Activated CD4-positive, alpha-beta T cell treated with anti-CD3 and anti-CD28 coated beads, Interleukin-2, amount 10 ng/mL, durations not matched to agents 24 days and 14 days (primary cell): ENCODE measurements around the gene RAB4A. TPM values are rescaled to one million over a fixed set of nuclear protein-coding genes. Genes with fewer than 3 reads are reported as not detected.

Source experiments
- DNase-seq: peaks from one replicate; pipeline ENCODE4 v3.0.0; 2022
- H3K27ac Mint-ChIP-seq: one replicate; pipeline ENCODE4 v1.8.0; 2022; ENCODE audit warnings: mild to moderate bottlenecking, mixed read lengths
- H3K27me3 Mint-ChIP-seq: one replicate; pipeline ENCODE4 v1.8.0; 2022; ENCODE audit warnings: mixed read lengths
- H3K36me3 Mint-ChIP-seq: one replicate; pipeline ENCODE4 v1.8.0; 2022; ENCODE audit warnings: low read depth, mild to moderate bottlenecking, mixed read lengths
- H3K4me1 Mint-ChIP-seq: one replicate; pipeline ENCODE4 v1.8.0; 2021; ENCODE audit warnings: mixed read lengths
- H3K4me3 Mint-ChIP-seq: one replicate; pipeline ENCODE4 v1.8.0; 2022; ENCODE audit warnings: mild to moderate bottlenecking, moderate library complexity, mixed read lengths
- H3K9me3 Mint-ChIP-seq: one replicate; pipeline ENCODE4 v1.8.0; 2021; ENCODE audit warnings: mixed read lengths
- intact Hi-C: fragments of 100-400 bp; cut with micrococcal nuclease; formaldehyde crosslinking; loops from one replicate; pipeline ENCODE4 v1.15.1; 2023
- total RNA-seq: library from RNA; stranded (reverse); gene quantifications from 2 replicates; pipeline ENCODE4 v1.2.3, GENCODE V29; 2022

Gene RAB4A
- total RNA-seq, 1 donor from 2014 or later = 34.8 TPM

DNA sequence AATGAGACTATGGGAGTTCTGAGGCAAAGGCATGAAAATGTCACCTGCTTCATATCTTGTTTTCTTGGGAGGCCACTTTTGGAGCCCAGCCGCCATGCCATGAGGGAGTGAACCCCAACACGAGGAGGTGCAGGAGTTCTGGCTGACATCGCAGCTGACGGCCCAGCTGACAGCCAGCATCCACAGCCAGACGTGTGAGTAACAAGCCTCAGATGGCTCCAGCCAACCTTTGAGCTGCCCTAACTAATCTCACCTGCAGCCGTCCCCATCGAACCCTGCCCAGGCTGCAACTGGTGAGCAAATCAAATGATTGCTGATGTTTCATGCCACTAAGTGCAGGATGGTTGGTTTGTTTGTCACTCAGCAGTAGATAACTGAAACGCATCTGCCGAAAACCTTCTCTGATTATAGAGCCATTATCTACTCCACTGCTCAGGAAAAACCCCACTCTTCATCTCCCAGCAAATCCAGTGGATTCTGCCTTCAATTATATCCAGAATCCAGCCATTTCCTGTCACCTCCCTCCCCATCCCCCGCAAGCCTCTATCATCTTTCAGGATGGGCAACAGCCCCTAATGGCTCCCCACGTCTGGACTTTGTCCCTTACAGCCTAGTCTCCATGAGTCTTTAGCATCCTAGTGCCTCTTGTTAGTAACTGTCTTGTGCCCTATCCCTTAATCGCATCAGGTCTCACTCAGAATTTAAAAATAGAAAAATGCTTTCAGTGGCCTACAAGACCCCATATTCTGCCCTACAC is 18.5 kb upstream of the RAB4A start:
- H3K27ac Mint-ChIP-seq = no peak overlapping the region
- H3K9me3 Mint-ChIP-seq = no peaks in the 10 kb centered on the region
- no peaks in the 10 kb centered on the region for H3K36me3 Mint-ChIP-seq
- intact Hi-C loops = loop anchor here (2.0 kb wide), 1 partner anchor 18 kb away; the partner anchor contains the start of gene RAB4A
- peaks cover 14% of the 10 kb centered on the region for H3K27me3 Mint-ChIP-seq
- H3K4me3 Mint-ChIP-seq = peak overlapping the region; percentile 81
- no peak for DNase-seq
- H3K4me1 Mint-ChIP-seq = peaks cover 41% of the 10 kb centered on the region

DNA sequence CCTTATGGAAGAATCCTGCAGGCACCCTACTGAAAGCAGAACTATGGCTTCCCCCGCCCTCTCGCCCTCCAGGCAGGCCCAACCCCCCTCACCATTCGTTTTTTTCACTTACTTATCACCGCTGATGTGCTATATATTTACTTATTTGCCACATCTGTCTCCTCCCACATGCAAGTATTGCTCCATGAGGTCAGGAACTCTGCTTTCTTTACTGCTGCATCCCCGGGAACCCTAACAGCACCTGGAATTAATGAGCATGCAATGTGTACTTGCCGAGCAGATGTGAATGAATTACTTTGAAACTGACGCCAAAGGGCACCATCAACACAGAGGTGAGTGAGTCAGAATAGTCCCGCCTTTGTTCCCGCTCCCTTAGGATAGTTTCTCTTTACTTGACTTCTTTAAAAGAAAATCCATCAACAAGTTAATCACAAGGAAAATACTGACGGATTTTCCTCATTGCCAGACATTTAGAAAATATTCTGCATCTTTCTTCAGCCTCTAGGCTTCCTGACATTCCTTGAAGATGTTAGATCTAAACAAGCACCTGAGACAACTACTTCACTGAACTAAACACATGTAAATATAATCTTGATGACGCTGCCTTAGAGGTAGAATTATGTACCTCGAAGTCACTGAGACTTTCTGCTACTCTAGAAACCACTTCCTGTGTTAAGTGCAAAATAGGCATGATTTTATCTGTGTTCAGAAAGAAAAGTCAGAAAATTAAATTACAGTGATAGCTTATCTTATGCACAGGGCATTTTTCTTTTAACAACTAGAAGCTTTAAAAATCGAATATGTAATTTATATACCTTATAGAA is 17.5 kb upstream of the RAB4A start:
- intact Hi-C loops = loop anchor here (1.0 to 2.0 kb wide), 4 partner anchors 17 to 589 kb away; partner anchors contain the start of gene RAB4A
- Mint-ChIP-seq H3K27ac (peak overlapping the region; percentile 91), H3K4me1 (peaks cover 47% of the 10 kb centered on the region), H3K9me3 (no peaks in the 10 kb centered on the region), H3K4me3 (peak overlapping the region; percentile 81), H3K36me3 (no peaks in the 10 kb centered on the region), H3K27me3 (peaks cover 15% of the 10 kb centered on the region)
- peak; percentile 75 for DNase-seq

DNA sequence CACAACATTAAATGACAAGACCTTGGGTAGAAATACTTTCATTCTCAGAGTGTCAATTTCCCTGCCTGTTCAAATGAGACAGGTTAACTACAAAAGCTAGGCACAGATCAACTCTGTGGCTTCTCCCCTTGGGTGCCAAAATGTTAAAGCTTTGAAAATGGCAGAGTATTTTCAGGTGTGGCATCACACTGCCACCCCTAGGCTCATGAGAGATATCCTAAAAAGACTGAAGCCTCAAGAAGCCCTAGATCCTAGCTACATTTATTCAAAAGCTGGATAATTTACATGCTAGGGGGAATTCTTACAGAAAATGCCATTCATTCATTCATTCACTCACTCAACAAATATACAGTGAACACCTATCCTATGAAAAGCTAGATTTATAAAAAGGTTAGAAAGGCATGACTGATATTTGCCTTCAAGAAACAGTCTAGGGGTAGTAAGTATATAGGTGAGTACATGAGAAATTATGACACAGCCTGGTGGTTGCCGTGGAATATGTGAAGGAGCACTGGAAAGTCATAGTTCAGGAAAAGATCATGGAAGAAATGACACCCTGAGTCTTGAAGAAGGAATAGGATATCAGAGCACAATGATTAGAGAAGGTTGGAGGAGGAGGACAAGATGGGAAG is 15.9 kb upstream of the RAB4A start:
- peak; percentile 74 for DNase-seq
- intact Hi-C loops = loop anchor here (5.0 kb wide), 1 partner anchor 1057 kb away; no protein-coding TSS in a partner anchor
- Mint-ChIP-seq H3K9me3 (no peaks in the 10 kb centered on the region), H3K4me1 (peaks cover 41% of the 10 kb centered on the region), H3K4me3 (peak overlapping the region; percentile 6), H3K27me3 (peaks cover 11% of the 10 kb centered on the region), H3K27ac (peak overlapping the region; percentile 14), H3K36me3 (no peaks in the 10 kb centered on the region)

DNA sequence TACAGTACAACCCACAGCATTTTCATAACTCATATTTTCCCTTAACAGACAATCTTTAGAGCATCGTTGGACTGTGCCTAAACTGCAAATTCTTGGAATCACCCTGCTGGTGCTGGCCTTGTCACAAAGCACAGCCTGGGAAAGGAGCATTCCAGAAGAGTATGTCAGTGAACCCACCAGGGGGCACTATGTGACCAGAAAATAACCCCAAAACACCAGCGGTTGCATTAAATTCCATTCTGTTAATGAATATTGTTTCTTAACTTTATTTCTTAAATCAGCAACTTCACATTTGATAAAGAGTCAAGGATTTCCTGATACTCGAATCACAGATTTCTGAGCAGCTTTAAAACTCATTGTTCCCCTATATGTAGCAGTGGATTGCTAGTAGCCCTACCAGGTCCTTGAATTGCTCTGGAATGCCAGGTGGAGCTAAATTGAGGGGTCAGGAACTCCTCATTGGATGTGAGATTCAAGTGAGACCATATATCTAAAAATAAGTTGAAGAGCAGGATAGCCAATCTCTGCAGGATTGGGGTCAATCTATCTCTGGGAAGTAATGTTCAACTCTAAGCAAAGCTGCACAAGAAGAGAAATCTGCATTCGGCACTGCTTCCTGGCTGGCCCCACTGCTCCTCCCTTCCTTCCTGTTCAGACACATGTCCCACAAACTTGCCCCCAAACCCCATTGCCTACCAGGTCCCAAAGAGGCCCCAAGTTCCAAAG is 12.7 kb upstream of the RAB4A start:
- peak; percentile 89 for DNase-seq
- H3K4me1 Mint-ChIP-seq = peaks cover 27% of the 10 kb centered on the region
- H3K27ac Mint-ChIP-seq = peak overlapping the region; percentile 24
- intact Hi-C loops = loop anchor here (1.0 to 5.0 kb wide), 3 partner anchors 224 to 1054 kb away; no protein-coding TSS in a partner anchor
- peaks cover 9% of the 10 kb centered on the region for H3K27me3 Mint-ChIP-seq
- no peak overlapping the region for H3K4me3 Mint-ChIP-seq
- H3K9me3 Mint-ChIP-seq = no peaks in the 10 kb centered on the region
- H3K36me3 Mint-ChIP-seq = no peaks in the 10 kb centered on the region

DNA sequence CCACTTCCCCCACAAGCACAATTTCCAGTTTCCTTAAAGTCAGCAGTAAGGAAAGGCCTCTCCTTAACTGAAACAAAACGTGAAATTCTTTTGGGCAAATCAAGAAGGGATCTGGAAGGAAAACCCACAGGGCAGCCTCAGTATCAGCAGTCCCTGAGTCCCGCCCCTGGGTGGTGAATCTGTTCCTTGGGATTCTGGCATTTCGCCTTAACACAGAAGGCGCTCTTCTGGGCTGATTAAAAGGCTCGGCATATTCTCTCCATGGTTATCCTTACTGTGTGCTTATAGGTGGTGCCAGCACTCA is 12.2 kb upstream of the RAB4A start:
- Mint-ChIP-seq H3K36me3 (no peaks in the 10 kb centered on the region), H3K4me1 (peaks cover 22% of the 10 kb centered on the region), H3K9me3 (no peaks in the 10 kb centered on the region), H3K27me3 (peaks cover 9% of the 10 kb centered on the region), H3K4me3 (no peak overlapping the region), H3K27ac (peak overlapping the region; percentile 24)
- no peak for DNase-seq
- intact Hi-C loops = loop anchor here (1.0 to 5.0 kb wide), 3 partner anchors 224 to 1054 kb away; no protein-coding TSS in a partner anchor

DNA sequence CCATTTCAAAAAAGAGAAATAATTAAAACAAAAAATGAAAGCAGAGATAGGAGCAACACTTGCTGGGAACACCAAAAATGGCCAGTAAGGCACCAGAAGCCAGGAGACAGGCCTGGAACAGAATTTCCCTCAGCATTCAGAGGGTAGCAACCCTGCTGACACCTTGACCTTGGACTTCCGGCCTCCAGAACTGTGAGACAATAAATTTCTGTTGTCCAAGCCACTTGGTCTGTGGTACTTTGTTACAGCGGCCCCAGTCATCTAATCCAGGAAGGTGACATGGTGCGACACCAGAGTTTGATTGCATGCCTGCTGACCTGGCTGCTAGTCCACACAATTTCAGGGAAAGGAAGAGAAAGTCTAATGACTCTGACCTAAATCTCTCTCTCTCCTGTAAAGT is 10.6 kb upstream of the RAB4A start:
- peaks cover 15% of the 10 kb centered on the region for H3K4me1 Mint-ChIP-seq
- H3K4me3 Mint-ChIP-seq = no peak overlapping the region
- H3K36me3 Mint-ChIP-seq = no peaks in the 10 kb centered on the region
- intact Hi-C loops = no loop called here
- no peaks in the 10 kb centered on the region for H3K9me3 Mint-ChIP-seq
- H3K27ac Mint-ChIP-seq = no peak overlapping the region
- DNase-seq = no peak
- H3K27me3 Mint-ChIP-seq = peaks cover 8% of the 10 kb centered on the region

DNA sequence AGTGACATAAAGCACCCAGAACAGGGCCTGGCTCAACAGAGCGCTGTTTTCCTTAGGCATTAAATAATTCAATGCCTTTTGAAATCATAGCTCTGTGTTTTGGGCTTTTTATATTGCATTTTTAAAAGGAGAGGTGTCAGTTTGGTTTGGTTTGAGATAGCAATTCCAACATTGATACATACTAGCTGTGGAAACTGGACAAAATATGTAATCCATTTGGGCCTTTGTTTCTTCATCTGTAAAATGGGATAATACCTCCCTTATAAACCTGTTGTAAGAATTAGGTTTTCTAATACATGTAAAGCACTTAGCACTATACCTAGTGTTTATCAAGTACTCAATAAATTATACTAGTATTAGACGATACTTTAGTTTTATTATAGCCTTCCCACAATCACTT is 8.7 kb upstream of the RAB4A start:
- Mint-ChIP-seq H3K9me3 (no peaks in the 10 kb centered on the region), H3K27me3 (peaks cover 2% of the 10 kb centered on the region), H3K4me3 (no peak overlapping the region), H3K27ac (no peak overlapping the region), H3K4me1 (peaks cover 14% of the 10 kb centered on the region), H3K36me3 (peaks cover 2% of the 10 kb centered on the region)
- no peak for DNase-seq
- intact Hi-C loops = no loop called here

DNA sequence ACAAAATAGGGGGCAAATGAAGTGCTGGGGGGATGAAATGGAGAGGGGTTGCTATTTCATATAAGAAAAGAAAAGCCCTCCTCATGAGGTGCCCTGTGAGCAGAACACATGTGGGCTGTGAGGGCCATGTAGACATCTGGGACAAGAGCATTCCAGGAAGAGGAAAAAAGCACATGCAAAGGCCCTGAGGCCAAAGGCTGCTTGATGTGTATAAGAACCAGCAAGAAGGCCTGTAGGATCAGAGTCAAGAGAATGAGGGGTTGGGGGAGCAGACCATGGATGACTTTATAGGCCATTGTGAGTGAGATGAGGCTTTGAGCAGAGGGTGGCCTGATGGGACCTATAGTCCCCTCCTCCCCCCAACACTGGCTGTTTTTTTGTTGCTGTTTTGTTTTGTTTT is 7.7 kb upstream of the RAB4A start:
- intact Hi-C loops = no loop called here
- Mint-ChIP-seq H3K4me3 (no peak overlapping the region), H3K27ac (no peak overlapping the region)

DNA sequence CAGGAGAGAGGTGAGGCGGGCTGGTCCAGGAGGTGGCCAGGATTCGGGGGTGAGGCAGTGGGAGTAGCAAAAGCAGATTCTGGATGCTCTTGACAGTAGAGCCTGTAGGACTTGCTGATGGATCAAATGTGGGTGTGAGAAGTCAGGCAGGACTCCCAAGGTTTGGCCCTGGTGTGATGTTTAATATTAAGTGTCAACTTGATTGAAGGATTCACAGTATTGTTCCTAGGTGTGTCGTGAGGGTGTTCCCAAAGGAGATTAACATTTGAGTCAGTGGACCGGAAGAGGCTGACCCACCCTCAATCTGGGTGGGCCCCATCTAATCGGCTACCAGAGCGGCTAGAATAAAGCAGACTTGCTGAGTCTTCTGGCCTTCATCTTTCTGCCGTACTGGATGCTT is 6.8 kb upstream of the RAB4A start:
- Mint-ChIP-seq H3K27ac (no peak overlapping the region), H3K36me3 (peaks cover 5% of the 10 kb centered on the region), H3K27me3 (no peaks in the 10 kb centered on the region), H3K4me3 (no peak overlapping the region), H3K4me1 (peaks cover 3% of the 10 kb centered on the region), H3K9me3 (no peaks in the 10 kb centered on the region)
- intact Hi-C loops = no loop called here
- DNase-seq = no peak

More for the DNA sequence above, 7.7 kb upstream of the RAB4A start:
- Mint-ChIP-seq H3K36me3 (peaks cover 5% of the 10 kb centered on the region), H3K9me3 (no peaks in the 10 kb centered on the region), H3K27me3 (no peaks in the 10 kb centered on the region), H3K4me1 (peaks cover 9% of the 10 kb centered on the region)
- no peak for DNase-seq

DNA sequence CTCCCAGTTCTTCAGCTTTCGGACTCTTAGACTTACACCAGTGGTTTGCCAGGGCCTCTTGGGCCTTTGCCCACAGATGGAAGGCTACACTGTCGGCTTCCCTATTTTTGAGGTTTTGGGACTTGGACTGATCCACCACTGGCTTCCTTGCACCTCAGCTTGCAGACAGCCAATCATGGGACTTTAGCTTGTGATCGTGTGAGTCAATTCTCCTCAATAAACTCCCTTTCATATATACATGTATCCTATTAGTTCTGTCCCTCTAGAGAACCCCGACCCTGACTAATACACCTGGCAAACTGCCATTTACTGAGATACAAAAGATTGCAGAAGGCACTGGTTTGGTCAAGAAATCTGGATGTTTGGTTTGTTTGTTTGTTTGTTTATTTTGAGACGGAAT is 6.4 kb upstream of the RAB4A start:
- H3K27ac Mint-ChIP-seq = no peak overlapping the region
- peaks cover 3% of the 10 kb centered on the region for H3K4me1 Mint-ChIP-seq
- H3K9me3 Mint-ChIP-seq = no peaks in the 10 kb centered on the region
- H3K36me3 Mint-ChIP-seq = peaks cover 5% of the 10 kb centered on the region
- no peaks in the 10 kb centered on the region for H3K27me3 Mint-ChIP-seq
- H3K4me3 Mint-ChIP-seq = no peak overlapping the region
- no peak for DNase-seq
- intact Hi-C loops = no loop called here

DNA sequence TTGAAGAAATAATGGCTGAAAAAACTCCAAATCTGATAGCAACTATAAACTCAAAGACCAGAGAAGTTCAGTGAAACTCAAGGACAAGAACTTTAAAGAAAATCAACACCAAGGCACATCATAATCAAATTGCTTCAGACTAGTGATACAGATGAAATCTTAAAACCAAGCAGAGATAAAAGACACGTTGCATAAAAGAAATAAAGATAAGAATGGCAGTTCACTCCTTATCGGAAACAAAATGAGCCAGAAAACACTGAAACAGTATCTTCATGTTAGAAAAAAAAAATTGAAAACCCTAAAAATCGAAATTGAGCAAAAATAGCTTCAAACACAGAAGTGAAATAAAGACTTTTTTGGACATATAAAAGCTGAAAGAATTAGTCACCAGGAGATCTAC is 4.6 kb upstream of the RAB4A start:
- H3K27me3 Mint-ChIP-seq = no peaks in the 10 kb centered on the region
- intact Hi-C loops = no loop called here

DNA sequence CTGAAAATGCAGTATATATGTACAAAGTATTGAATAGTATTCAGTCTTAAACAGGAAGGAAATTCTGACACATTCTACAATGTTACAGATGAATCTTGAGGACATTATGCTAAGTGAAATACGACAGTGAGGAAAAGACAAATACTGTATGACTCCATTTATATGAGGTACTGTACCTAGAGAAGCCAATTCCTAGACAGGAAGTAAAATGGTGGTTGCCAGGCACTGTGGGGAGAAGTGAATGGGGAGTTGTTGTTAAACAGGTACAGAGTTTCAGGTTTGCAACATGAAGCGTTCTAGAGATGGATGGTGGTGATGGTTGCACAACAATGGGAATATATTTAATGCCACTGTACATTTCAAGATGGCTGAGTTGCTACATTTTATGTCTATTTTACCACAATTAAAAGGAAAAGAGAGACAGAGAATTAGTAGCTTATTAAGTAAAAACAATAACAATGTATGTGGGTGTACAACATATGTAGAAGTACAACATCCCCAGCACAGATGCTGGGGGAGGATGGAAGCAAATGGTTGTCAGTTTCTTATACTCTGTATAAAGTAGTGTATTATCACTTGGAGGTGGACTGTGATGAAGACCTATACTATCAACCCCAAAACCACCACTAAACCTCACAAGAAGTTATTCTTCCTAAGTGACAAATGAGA is 3.9 kb upstream of the RAB4A start:
- intact Hi-C loops = no loop called here
- no peak for DNase-seq
- Mint-ChIP-seq H3K27me3 (no peaks in the 10 kb centered on the region), H3K4me3 (no peak overlapping the region), H3K9me3 (no peaks in the 10 kb centered on the region), H3K27ac (no peak overlapping the region), H3K4me1 (peaks cover 8% of the 10 kb centered on the region), H3K36me3 (peaks cover 9% of the 10 kb centered on the region)

More for the DNA sequence above, 4.6 kb upstream of the RAB4A start:
- Mint-ChIP-seq H3K4me1 (peaks cover 3% of the 10 kb centered on the region), H3K9me3 (no peaks in the 10 kb centered on the region), H3K36me3 (peaks cover 5% of the 10 kb centered on the region), H3K4me3 (no peak overlapping the region), H3K27ac (no peak overlapping the region)
- no peak for DNase-seq

DNA sequence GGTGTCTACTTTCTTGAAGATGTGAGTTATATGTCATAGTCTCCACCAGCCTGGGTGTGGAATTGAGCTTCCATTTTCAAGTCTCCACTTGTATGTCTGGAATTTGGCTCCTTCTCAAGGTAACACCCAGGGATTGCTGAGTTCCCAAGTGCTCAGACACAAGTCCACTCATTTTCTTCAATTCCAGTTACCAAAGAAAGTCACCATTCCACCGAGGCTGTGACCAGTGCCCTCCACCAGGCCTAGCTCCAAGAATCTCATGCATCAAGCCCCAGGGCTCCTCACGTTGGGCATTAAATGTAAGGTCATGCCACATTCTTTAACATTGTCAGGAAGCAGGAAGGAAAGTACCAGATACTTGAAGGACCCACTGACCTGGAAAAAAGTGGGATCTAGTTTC is 2.4 kb upstream of the RAB4A start:
- H3K4me1 Mint-ChIP-seq = peaks cover 20% of the 10 kb centered on the region
- H3K27me3 Mint-ChIP-seq = no peaks in the 10 kb centered on the region
- no peak overlapping the region for H3K4me3 Mint-ChIP-seq
- intact Hi-C loops = no loop called here
- H3K9me3 Mint-ChIP-seq = no peaks in the 10 kb centered on the region
- DNase-seq = no peak
- H3K27ac Mint-ChIP-seq = no peak overlapping the region
- H3K36me3 Mint-ChIP-seq = peaks cover 10% of the 10 kb centered on the region
